HCEC 1CT (cell line): ENCODE measurements around the gene REEP1.

ENCODE experiments used
- DNase-seq: peaks from one replicate; pipeline ENCODE4 v3.0.0-alpha.2; 2017

Gene REEP1

GRCh38 chr2:86305195-86305914 lies 32.1 kb downstream of the REEP1 start:
- DNase-seq, result no peak

DNA sequence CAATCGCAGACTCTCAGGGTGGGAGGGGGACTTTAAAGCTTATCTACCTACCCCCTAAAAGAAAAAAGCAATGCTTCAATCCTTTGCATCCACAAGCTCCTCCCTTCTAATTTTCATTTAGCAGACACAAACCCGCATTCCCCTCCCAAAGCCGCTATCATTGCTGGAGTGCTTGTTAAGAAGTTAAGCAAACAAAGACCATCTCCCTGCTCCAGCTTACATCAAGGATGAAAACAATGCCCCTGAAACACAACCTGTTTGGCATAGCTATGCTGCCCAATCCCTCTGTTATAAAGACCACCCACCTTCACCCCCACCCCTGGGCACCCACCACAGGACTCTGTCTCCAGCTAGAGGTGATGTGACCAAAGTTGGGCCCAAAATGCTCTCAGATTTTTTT lies 33.0 kb downstream of the REEP1 start:
- no peak for DNase-seq

DNA sequence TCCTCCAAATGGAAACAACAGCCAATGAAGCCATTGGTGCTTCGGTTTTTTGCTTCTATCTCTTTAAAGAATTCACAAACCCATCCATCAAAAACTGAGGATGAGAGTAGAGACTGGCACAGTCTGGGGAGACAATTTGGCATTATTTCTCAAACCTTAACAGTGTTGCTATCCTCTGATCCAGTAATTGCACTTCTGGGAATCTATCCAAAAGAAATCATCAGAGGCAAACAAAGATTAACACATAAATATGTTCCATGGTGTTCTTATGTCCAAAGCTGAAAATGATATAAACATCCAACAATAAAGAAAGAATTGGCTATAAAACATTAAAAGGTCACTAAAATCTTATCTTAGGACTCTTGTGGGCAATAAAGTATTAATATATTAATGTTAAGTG lies 35.1 kb downstream of the REEP1 start:
- no peak for DNase-seq

GRCh38 chr2:86301711-86302202 lies 35.7 kb downstream of the REEP1 start:
- DNase-seq, result no peak

GRCh38 chr2:86301009-86301408 lies 36.4 kb downstream of the REEP1 start:
- no peak for DNase-seq

GRCh38 chr2:86300496-86300895 lies 36.9 kb downstream of the REEP1 start:
- DNase-seq, result no peak

DNA sequence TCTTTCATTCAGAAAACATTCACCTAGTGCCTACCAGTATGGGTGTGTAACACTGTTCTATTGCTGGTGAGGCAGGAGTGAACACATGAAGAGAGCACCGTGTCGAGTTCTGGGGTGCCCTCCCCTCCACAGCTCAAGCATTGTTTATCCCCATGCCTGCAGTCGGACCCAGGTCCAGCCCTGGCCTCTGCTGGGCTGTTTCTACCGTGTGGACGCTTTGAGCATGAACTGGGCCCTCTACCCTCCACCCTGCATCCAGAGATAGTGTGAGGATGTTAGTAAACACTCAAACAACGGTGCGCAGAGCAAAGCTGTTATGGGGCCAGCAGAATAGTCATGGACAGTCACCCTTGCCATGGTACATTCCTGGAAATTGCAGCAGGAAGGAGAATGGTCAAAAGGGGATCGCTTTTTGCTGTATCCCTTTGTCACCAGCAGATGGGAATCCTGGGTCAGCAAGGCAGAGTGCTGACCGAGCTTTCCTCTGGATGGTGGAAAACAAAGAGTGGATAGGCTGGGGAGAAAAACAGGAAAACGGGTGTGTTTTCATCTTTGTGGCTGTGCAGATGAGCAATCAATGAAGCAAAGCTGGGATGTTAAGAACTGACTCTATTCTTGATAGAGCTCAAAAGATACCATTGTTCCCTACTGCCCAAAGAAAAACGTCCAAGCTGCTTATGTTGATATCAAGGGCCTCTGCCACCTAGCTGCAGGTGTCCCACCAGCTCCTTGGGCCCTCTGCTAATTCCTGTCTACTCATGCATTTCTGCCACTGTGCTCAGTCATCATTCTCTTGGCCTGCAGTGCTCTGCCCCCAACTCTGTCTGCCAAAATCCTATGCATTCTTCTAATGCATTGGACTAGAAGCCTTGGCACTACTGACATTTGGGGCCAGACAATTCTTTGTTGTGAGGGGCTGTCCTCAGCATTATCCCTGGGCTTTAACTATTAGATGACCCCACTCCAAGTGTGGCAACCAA lies 38.7 kb downstream of the REEP1 start:
- peak; percentile 17 for DNase-seq

- DNase-seq, result no peak
Observed at GRCh38 chr2:86297382-86298147, 39.9 kb downstream of the REEP1 start.

DNA sequence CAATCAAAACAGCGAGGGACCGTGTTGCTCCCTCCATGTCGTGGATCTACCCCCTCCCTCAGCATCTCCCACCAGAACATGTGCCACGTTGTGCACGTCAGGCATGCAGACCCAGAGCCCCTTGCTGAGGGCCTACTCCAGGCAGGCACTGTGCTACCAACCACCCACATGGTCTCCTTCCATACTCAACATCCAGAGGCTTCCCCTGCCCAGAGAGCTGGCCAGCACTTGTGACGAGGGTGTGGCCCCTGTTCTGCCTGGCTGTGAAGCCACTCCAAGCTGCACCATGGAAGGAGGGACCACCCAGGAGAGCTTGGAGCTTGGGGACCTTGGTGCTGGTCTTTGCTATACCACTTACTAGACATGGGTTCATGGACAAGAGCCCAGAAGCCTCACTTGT lies 40.5 kb downstream of the REEP1 start:
- DNase-seq, result no peak

- DNase-seq, result no peak
Observed at GRCh38 chr2:86295066-86295465, 42.4 kb downstream of the REEP1 start.

GRCh38 chr2:86293612-86294011 lies 43.8 kb downstream of the REEP1 start:
- peak; percentile 4 for DNase-seq

- no peak for DNase-seq
Observed at GRCh38 chr2:86292571-86293515, 44.6 kb downstream of the REEP1 start.

DNA sequence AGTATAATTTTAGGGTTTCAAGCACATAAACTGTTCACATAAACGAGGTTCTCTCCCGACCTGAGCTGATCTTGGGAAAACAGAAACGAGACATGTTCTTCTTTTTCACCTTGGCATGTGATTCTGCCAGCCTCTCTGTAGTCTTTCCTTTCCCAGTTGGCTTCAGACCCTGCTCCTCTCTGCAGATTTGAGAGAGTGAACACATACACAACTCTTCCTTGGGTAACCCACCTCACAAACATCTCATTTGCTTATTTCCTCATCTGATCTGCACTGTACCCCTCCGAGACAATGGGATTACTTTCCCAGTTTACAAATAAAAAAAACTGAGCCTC lies 46.1 kb downstream of the REEP1 start:
- no peak for DNase-seq

DNA sequence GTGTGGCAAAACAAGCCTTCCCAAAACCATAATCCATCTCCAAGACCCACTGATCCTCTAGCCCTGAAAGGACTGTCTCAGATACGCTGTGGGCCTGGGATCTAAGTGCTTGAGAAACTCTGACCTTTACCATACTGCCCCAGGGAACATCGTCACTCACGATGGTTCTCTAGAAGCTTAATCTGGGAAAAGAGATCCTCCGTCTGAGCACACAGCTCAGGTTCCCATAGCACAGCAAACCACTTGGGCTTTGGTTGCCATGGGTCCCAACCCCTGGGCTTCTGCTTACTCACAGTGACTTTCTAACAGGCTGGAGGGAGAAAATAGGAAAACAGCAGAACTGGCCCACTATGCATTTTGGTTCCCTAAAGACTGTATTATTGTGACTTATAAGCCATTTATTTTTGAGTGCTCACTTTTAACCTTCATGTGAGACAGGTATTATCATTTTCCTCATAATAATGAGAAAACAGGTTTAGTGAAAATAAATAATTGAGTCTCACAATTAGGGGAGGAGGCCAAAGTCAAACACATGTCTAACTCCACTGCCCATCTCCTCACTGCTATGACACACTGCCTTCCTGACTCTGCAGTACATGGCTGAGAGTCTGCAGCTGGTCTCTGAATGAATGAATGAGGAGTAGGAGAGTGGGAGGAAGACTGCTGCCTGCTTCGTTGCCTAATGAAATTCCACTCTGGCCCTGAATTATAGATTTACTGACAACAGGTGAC lies 46.7 kb downstream of the REEP1 start:
- no peak for DNase-seq

- DNase-seq, result no peak
Observed at GRCh38 chr2:86286516-86286915, 50.9 kb downstream of the REEP1 start.

GRCh38 chr2:86285981-86286380 lies 51.4 kb downstream of the REEP1 start:
- no peak for DNase-seq

DNA sequence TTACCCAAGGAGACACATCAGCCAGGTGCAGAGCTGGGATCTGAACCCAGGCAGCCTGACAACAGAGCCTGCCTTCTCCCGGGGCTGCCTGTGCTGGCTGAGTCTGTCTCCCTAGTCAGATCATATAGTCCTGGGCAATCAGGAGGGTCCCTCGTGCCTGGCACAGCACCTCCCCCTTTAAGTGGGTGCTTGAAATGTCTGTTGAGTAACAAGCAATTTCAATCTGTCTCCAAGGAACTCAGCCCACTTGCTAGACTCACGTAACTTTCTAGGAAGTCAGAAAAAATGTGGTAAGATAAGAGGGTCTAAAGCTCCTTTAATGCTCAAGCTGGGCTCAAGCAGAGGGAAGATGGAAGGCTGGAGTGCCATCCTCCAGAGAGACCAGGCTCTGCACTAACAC lies 51.9 kb downstream of the REEP1 start:
- no peak for DNase-seq

DNA sequence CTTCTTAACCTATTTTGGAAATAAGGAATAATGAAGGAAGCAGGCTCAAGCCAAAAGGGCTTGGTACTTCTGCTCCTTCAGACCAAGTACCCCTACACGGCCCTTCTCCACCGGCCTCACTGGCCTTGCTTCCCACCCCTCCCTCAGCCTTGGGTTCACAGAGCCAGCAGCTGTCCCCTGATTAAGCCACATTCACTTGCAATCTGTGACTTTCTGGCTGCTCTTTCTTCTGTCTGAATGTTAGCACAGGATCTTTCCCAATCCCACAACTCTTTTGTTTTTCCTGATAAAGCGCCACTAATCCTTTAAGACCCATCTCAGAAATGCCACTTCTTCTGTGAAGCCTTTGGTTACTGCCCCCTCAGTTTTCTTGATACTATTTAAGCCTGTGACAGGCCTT lies 52.4 kb downstream of the REEP1 start:
- DNase-seq, result no peak

GRCh38 chr2:86284401-86284841 lies 53.0 kb downstream of the REEP1 start:
- no peak for DNase-seq

GRCh38 chr2:86283411-86284030 lies 53.9 kb downstream of the REEP1 start:
- DNase-seq, result no peak
